OCI-LY1 (cell line): Measurements from ENCODE around the gene TRAPPC12.

Experiments
- EZH2 ChIP-seq: fragments of 200-600 bp; sonication (generic), shearing (Covaris generic); IDR thresholded peaks from 2 replicates; pipeline ENCODE4 v1.8.0; 2017; ENCODE audit warnings: borderline replicate concordance, mixed run types, mild to moderate bottlenecking, antibody characterized with exemption, low read length, moderate library complexity, mixed read lengths
- TF ChIP-seq, protein P1 (sequence below): fragments of 200-600 bp; sonication (generic), shearing (Covaris generic); IDR thresholded peaks from 2 replicates; pipeline ENCODE4 v1.5.1; 2017; ENCODE audit warnings: mild to moderate bottlenecking, antibody characterized with exemption, low read length, moderate library complexity, mixed read lengths

DNA sequence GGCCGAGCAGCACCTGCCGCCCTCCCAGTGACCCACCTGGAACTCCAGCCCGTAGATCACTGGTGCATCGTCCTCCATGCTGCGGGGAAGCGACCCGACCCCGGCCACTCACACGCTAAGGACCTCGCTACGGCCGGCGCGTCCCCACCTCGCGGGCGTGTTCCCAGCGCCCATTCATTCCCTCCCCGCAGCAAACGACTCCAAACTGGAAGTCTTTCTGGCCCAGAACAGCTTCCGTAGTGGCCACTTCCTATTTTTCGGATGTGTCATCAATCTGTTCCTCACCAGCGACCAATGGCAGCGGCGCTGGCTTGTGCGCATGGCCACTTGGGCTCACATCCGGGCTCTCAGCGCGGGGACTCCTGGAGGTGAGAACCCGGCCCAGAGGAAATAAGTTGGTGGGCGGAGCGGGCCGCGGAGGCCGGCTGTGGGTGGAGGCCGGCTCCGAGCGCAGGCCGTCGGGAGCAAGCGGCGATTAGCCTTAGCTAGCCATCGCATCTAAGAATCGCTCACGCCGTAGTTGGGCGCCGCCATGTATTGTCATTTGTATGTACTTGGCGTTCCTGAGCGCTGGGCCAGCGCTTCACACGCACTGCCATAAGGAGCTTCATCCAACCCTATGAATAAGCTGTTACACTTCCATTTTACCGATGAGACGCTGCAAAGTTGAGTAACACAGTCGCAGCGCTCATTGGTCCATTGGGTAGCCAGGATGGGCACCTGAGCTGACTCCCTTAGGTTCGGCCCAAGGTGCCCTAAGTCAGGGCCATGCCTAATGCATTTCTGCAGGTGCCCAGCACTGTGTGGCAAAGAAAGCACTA is 1.7 kb upstream of the TRAPPC12 start, which contains the start of gene EIPR1:
- no peak for TF ChIP-seq EZH2
- TF ChIP-seq, protein P1, sequence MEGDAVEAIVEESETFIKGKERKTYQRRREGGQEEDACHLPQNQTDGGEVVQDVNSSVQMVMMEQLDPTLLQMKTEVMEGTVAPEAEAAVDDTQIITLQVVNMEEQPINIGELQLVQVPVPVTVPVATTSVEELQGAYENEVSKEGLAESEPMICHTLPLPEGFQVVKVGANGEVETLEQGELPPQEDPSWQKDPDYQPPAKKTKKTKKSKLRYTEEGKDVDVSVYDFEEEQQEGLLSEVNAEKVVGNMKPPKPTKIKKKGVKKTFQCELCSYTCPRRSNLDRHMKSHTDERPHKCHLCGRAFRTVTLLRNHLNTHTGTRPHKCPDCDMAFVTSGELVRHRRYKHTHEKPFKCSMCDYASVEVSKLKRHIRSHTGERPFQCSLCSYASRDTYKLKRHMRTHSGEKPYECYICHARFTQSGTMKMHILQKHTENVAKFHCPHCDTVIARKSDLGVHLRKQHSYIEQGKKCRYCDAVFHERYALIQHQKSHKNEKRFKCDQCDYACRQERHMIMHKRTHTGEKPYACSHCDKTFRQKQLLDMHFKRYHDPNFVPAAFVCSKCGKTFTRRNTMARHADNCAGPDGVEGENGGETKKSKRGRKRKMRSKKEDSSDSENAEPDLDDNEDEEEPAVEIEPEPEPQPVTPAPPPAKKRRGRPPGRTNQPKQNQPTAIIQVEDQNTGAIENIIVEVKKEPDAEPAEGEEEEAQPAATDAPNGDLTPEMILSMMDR, result no peak
